Lung (tissue), 12 donors: ENCODE results near the gene TPRG1. TPM values are rescaled to one million over a fixed set of nuclear protein-coding genes. Genes with fewer than 3 reads are reported as not detected.
A peak's percentile ranks its signal among the peaks of the same experiment; 100 is the strongest.

ENCODE experiments used
- ATAC-seq: fragments of 200-7000 bp; cut with Tn5 transposase; one replicate; pipeline ENCODE4 v1.9.1; 2020; ENCODE audit warnings: moderate number of reproducible peaks; ENCODE audit not compliant: insufficient read depth, low FRiP score
- DNase-seq, 3 donors: peaks; one replicate each; pipeline ENCODE4 v3.0.0-alpha.2; 2013 to 2017
- H3K27ac ChIP-seq, 2 donors: one replicate each; pipeline ENCODE4 v1.5.1; 2013; ENCODE audit warnings: mild to moderate bottlenecking in 2 of 2, moderate library complexity in 2 of 2, control low read depth in 1 of 2, inconsistent platforms in 1 of 2, low read depth in 1 of 2, low read length in 1 of 2
- H3K27me3 ChIP-seq, 3 donors: one replicate each; pipeline ENCODE4 v1.5.1; 2013; ENCODE audit warnings: low read length in 2 of 3; ENCODE audit not compliant: control insufficient read depth in 3 of 3, insufficient read depth in 3 of 3
- H3K36me3 ChIP-seq, 4 donors: one replicate each; pipeline ENCODE4 v1.5.1; 2013; ENCODE audit warnings: low read length in 4 of 4, mild to moderate bottlenecking in 1 of 4, moderate library complexity in 1 of 4; ENCODE audit not compliant: control insufficient read depth in 4 of 4, insufficient read depth in 4 of 4
- H3K4me1 ChIP-seq, 5 donors: one replicate each; pipeline ENCODE4 v1.5.1; 2013; ENCODE audit warnings: low read length in 5 of 5, mild to moderate bottlenecking in 2 of 5, moderate library complexity in 1 of 5; ENCODE audit not compliant: control insufficient read depth in 5 of 5, insufficient read depth in 5 of 5
- H3K4me3 ChIP-seq: one replicate; pipeline ENCODE4 v1.5.1; 2013; ENCODE audit warnings: mild to moderate bottlenecking, control low read depth, moderate library complexity
- H3K9ac ChIP-seq, 2 donors: one replicate each; pipeline ENCODE4 v1.5.1; 2013; ENCODE audit warnings: low read length in 2 of 2, control low read depth in 1 of 2; ENCODE audit not compliant: insufficient read depth in 1 of 2
- H3K9me3 ChIP-seq, 4 donors: one replicate each; pipeline ENCODE4 v1.5.1; 2013; ENCODE audit warnings: low read length in 3 of 4, mild to moderate bottlenecking in 1 of 4, moderate library complexity in 1 of 4; ENCODE audit not compliant: control insufficient read depth in 4 of 4, insufficient read depth in 3 of 4
- WGBS, 2 donors: extraction: QIAGEN DNeasy Blood & Tissue Kit; methylation state at CpG; one replicate each; pipeline ENCODE4 v1.1.7; 2013; 5-methylcytosine and 5-hydroxymethylcytosine counted together
- polyA plus RNA-seq, 2 donors: library from polyadenylated mRNA; stranded (reverse); fragments of 200-250 nt; gene quantifications; one replicate each; pipeline ENCODE4 v1.2.1, GENCODE V29; 2013
- total RNA-seq, 2 donors: library from RNA; depleted of rRNA in 1 of 2; stranded (reverse); fragments of >200 nt in 1 of 2; gene quantifications; one replicate each; pipeline ENCODE4 v1.2.1, GENCODE V29; 2014 to 2021
- TF ChIP-seq, protein P1 (sequence below): IDR thresholded peaks from 2 replicates; pipeline ENCODE4 v1.5.1; 2012; ENCODE audit warnings: mild to moderate bottlenecking; ENCODE audit errors: control extremely low read depth, extremely low read depth
- donor health status: control.
- donor health status: control.
- donor health status: Bipolar disorder and iron deficiency.
- donor health status: healthy.
- donor health status: DM: yes; HTN: yes; CAD: no.

The TPRG1 gene
- total and polyA plus RNA-seq, 4 donors, result 3.7 to 13.8 (median 9.4) TPM

DNA sequence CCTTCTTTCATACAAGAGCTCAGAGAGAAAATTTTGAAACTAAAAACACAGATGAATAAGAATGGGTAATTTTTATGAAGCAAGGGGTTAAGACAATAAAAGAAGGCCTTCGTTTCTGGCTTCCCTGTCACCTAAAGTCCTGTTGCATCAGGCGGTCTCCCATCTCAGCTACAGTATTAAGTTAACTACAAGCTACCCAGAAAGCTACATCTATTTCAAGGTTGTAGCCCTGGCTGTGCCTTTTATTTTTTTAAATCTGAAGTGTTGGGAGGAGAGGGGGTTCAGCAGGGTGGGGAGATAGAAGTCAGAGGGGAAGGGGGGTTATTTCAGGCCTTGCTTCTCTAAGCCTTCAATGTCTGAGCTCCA, 183.3 kb downstream of the TPRG1 start:
- Histone ChIP-seq H3K36me3 (no peaks in the 10 kb centered on the region), H3K27me3 (no peaks in the 10 kb centered on the region), H3K9ac (no peak overlapping the region), H3K9me3 (no peaks in the 10 kb centered on the region), H3K27ac (no peak overlapping the region), H3K4me3 (no peak overlapping the region), H3K4me1 (peaks cover 0 to 6% (median 2%) of the 10 kb centered on the region in 5 donors)
- no peak for ATAC-seq
- TF ChIP-seq, protein P1, sequence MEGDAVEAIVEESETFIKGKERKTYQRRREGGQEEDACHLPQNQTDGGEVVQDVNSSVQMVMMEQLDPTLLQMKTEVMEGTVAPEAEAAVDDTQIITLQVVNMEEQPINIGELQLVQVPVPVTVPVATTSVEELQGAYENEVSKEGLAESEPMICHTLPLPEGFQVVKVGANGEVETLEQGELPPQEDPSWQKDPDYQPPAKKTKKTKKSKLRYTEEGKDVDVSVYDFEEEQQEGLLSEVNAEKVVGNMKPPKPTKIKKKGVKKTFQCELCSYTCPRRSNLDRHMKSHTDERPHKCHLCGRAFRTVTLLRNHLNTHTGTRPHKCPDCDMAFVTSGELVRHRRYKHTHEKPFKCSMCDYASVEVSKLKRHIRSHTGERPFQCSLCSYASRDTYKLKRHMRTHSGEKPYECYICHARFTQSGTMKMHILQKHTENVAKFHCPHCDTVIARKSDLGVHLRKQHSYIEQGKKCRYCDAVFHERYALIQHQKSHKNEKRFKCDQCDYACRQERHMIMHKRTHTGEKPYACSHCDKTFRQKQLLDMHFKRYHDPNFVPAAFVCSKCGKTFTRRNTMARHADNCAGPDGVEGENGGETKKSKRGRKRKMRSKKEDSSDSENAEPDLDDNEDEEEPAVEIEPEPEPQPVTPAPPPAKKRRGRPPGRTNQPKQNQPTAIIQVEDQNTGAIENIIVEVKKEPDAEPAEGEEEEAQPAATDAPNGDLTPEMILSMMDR, result no peak
- WGBS, 2 donors, result 65 to 71% methylated on average over 2 of the region's 2 CpGs
- DNase-seq, result no peak

- peaks cover 0 to 2% (median 0%) of the 10 kb centered on the region in 4 donors for H3K9me3 ChIP-seq
- no peaks in the 10 kb centered on the region for H3K27me3 ChIP-seq
- peak overlapping the region in 1 of 2 donors; percentile 16 for H3K27ac ChIP-seq
- DNase-seq (peak in 2 of 3 donors; percentile 50 to 51), ATAC-seq (no peak)
- no peak overlapping the region for H3K9ac ChIP-seq
- H3K4me1 ChIP-seq, result peaks cover 0 to 6% (median 4%) of the 10 kb centered on the region in 5 donors
- H3K4me3 ChIP-seq, result no peak overlapping the region
- no peaks in the 10 kb centered on the region for H3K36me3 ChIP-seq
- 54 to 69% methylated on average over 6 of the region's 6 CpGs for WGBS, 2 donors
- TF ChIP-seq, protein P1, result no peak
Measured at GRCh38 chr3:189355481-189356201, 183.9 kb downstream of the TPRG1 start.

DNA sequence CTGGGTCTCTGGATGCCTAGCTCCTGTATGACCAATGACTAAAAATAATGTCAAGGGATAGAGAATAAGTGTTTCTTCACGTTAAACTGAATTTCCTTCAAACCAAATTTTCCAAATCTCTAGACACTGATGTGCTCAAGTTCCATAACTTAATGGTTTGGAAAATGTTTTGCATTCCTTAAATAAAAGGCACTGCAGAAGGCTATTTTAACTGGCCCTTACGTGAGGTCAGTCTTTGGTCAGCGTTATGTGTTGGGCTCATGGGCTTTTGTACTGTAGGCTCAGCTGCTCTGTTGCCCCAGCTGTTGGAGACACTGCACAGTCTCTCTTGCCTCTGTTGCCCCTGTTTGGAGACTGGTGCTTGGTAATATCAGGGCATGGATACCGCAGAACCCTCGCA, 188.5 kb downstream of the TPRG1 start:
- Histone ChIP-seq H3K27ac (no peak overlapping the region), H3K4me3 (no peak overlapping the region), H3K9ac (no peak overlapping the region), H3K36me3 (no peaks in the 10 kb centered on the region), H3K27me3 (no peaks in the 10 kb centered on the region), H3K9me3 (peaks cover 0 to 4% (median 0%) of the 10 kb centered on the region in 4 donors), H3K4me1 (peaks cover 0 to 6% (median 3%) of the 10 kb centered on the region in 5 donors)
- DNase-seq, result no peak
- TF ChIP-seq, protein P1, result no peak
- no peak for ATAC-seq
- 83 to 89% methylated on average over 5 of the region's 5 CpGs for WGBS, 2 donors
